ENCODE results near the gene RALGAPA1. TPM values are rescaled to one million over a fixed set of nuclear protein-coding genes. Genes with fewer than 3 reads are reported as not detected.
"Not testable (repeated sequence)": the region's sequence is repeated elsewhere in the genome, so short reads cannot be mapped to it uniquely, and the experiment has no call there.

Gene RALGAPA1
- total RNA-seq, 1 donor from 2014 or later: 31.8 TPM

DNA sequence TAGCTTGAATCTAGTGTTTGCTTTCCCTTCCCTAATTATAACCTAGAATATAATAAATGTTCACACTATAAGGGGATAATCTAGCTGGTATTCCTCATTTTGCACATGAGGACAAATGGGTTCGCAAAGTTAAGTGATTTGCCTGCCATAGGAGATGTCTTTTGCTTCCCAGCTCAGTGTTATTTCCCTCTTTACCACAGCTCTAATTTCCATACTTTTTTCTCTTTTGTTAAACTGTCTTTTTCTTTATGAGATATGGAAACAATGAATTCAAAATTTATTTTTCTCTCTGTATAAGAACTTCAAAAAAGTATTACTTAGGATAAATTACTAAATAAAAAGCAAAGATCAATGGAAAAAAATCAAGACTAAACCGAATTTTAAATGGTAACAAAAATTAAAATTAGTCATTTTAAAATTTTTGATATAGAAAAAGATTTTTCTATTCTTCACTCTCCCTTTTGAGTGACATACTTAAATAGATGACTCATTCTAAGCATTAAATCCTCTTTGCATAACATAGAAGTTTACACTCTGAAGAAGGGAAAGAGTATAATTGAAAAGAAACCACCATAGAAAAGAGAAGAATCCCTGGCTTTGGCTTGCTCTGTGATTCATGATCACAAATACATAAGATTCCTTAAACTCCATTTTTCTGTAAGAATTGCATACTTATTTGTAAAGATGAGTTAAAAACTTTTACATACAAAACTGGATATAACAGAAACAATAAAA lies 177.9 kb downstream of the RALGAPA1 start:
- Histone ChIP-seq H3K27me3 (ENCODE audit: low read depth) (no peaks in the 10 kb centered on the region), H3K4me3 (no peak overlapping the region), H3K36me3 (peaks cover 35% of the 10 kb centered on the region), H3K9me3 (replicated peaks) (no peaks in the 10 kb centered on the region), H3K4me1 (no peaks in the 10 kb centered on the region), H3K27ac (replicated peaks) (no peak overlapping the region)
- DNase-seq: no peak
- TF ChIP-seq CTCF (IDR thresholded peaks at IDR 0.05; ENCODE audit: borderline replicate concordance): no peak
- intact Hi-C loops (cut with micrococcal nuclease): no loop called here

DNA sequence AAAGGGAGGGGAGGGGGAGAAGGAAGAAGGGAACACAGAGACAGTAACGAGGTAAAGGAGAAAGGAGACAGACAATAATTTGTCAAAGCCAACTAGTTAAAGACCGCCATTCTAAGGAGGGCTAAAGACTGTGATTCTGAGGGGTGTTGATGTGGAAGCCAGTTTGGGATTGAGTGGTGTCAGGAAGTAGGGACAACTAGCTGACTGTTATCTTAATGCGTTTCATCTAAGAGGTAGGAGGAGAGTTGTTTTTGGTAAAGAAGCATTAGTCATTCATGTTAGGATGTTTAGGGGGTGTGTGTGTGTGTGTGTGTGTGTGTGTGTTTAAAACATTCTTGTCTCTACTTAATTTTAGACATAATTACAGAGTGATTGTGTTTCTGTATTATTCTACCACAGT lies 180.1 kb downstream of the RALGAPA1 start:
- TF ChIP-seq CTCF (IDR thresholded peaks at IDR 0.05; ENCODE audit: borderline replicate concordance): no peak
- DNase-seq: no peak
- Histone ChIP-seq H3K36me3 (peaks cover 22% of the 10 kb centered on the region), H3K27ac (replicated peaks) (no peak overlapping the region), H3K27me3 (ENCODE audit: low read depth) (no peaks in the 10 kb centered on the region), H3K9me3 (replicated peaks) (no peaks in the 10 kb centered on the region), H3K4me1 (no peaks in the 10 kb centered on the region), H3K4me3 (no peak overlapping the region)
- intact Hi-C loops (cut with micrococcal nuclease): no loop called here

DNA sequence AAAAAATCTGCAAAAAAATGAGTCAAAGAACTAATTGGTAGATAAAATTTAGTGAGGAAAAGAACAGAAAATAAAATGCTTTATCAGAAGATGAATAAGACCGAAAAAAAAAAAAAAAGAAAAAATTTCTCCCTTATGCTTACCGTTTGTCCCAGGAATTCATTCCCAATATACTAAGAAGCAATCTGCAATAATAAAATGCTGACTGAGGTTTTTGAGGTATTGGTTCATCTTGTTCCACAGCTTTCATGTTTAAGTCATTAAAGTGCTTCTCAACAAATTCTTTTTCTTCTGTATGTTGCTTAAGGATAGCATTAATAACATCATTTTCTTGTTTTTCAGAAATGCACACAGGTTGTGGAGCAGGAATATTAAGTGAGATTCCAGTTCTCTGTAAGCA lies 182.1 kb downstream of the RALGAPA1 start:
- H3K4me1 ChIP-seq; intact Hi-C loops (cut with micrococcal nuclease); DNase-seq; H3K9me3 ChIP-seq (replicated peaks); H3K27ac ChIP-seq (replicated peaks); H3K27me3 ChIP-seq (ENCODE audit: low read depth); H3K4me3 ChIP-seq: not testable (repeated sequence)
- peaks cover 28% of the 10 kb centered on the region for H3K36me3 ChIP-seq

DNA sequence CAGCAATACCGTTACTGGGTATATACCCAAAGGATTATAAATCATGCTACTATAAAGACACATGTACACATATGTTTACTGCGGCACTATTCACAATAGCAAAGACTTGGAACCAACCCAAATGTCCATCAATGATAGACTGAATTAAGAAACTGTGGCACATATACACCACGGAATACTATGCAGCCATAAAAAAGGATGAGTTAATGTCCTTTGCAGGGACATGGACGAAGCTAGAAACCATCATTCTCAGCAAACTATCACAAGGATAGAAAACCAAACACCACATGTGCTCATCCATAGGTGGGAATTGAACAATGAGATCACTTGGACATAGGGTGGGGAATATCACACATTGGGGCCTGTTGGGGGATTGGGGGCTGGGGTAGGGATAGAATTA lies 187.1 kb downstream of the RALGAPA1 start:
- H3K36me3 ChIP-seq: peaks cover 42% of the 10 kb centered on the region
- H3K27ac ChIP-seq (replicated peaks); H3K4me3 ChIP-seq; DNase-seq; H3K4me1 ChIP-seq; H3K27me3 ChIP-seq (ENCODE audit: low read depth); intact Hi-C loops (cut with micrococcal nuclease): not testable (repeated sequence)
- peaks cover 19% of the 10 kb centered on the region for H3K9me3 ChIP-seq (replicated peaks)

DNA sequence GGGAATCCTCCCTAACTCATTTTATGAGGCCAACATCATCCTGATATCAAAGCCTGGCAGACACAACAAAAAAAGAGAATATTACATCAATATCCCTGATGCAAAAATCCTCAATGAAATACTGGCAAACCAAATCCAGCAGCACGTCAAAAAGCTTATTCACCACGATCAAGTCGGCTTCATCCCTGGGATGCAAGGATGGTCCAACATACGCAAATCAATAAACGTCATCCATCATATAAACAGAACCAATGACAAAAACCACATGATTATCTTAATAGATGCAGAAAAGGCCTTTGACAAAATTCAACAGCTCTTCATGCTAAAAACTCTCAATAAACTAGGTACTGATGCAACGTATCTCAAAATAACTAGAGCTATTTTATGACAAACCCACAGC lies 189.1 kb downstream of the RALGAPA1 start:
- H3K4me1 ChIP-seq; H3K4me3 ChIP-seq; DNase-seq; H3K27ac ChIP-seq (replicated peaks); intact Hi-C loops (cut with micrococcal nuclease); H3K27me3 ChIP-seq (ENCODE audit: low read depth): not testable (repeated sequence)
- peaks cover 46% of the 10 kb centered on the region for H3K36me3 ChIP-seq
- peaks cover 19% of the 10 kb centered on the region for H3K9me3 ChIP-seq (replicated peaks)

GRCh38 chr14:35619461-35619860 lies 189.6 kb downstream of the RALGAPA1 start:
- peaks cover 42% of the 10 kb centered on the region for H3K36me3 ChIP-seq
- H3K4me3 ChIP-seq; DNase-seq; H3K27me3 ChIP-seq (ENCODE audit: low read depth); intact Hi-C loops (cut with micrococcal nuclease); H3K27ac ChIP-seq (replicated peaks); H3K4me1 ChIP-seq: not testable (repeated sequence)
- peaks cover 19% of the 10 kb centered on the region for H3K9me3 ChIP-seq (replicated peaks)

GRCh38 chr14:35617500-35617899 lies 191.6 kb downstream of the RALGAPA1 start:
- H3K27me3 ChIP-seq (ENCODE audit: low read depth): no peaks in the 10 kb centered on the region
- H3K27ac ChIP-seq (replicated peaks): no peak overlapping the region
- H3K9me3 ChIP-seq (replicated peaks): peaks cover 19% of the 10 kb centered on the region
- intact Hi-C loops (cut with micrococcal nuclease): no loop called here
- no peak for TF ChIP-seq CTCF (IDR thresholded peaks at IDR 0.05; ENCODE audit: borderline replicate concordance)
- DNase-seq: no peak
- H3K4me3 ChIP-seq: no peak overlapping the region
- no peaks in the 10 kb centered on the region for H3K4me1 ChIP-seq
- H3K36me3 ChIP-seq: peaks cover 50% of the 10 kb centered on the region

All from left ventricle myocardium inferior (tissue), 1 donor.